IMR-90 (cell line): ENCODE data around the gene SHROOM1. TPM values are rescaled to one million over a fixed set of nuclear protein-coding genes. Genes with fewer than 3 reads are reported as not detected.

Experiments used
- ATAC-seq: fragments of 200-7000 bp; cut with Tn5 transposase; 2 replicates; pipeline ENCODE4 v1.9.1; 2020; ENCODE audit warnings: low read depth, mild to moderate bottlenecking, moderate library complexity
- BruUV-seq: library from RNA; stranded (reverse); fragments of 400-500 nt; replicated peaks from 2 replicates; lab custom pipeline; 2021; lab: Mats Ljungman, UMichigan
- CTCF ChIA-PET: fragments of 300-600 bp; formaldehyde crosslinking; extraction: SDS; loops from one replicate; lab custom pipeline; 2021; ENCODE audit warnings: antibody characterized with exemption; lab: Yijun Ruan, JAX
- POLR2A ChIA-PET: fragments of 300-600 bp; sonication (Branson Sonifier 250); formaldehyde crosslinking; loops from one replicate; lab custom pipeline; 2022; ENCODE audit warnings: antibody characterized with exemption; ENCODE audit not compliant: unreplicated experiment; lab: Charles Lee
- DNase-seq: peaks from one replicate; pipeline ENCODE4 v3.0.0; 2013
- H2AFZ ChIP-seq: replicated peaks from 2 replicates; pipeline ENCODE3; 2013; ENCODE audit warnings: low read length, mild to moderate bottlenecking; ENCODE audit not compliant: poor library complexity
- H2AK5ac ChIP-seq: 2 replicates; pipeline ENCODE4 v1.6.1; 2013; ENCODE audit warnings: low read depth, low read length, inconsistent platforms
- H2AK9ac ChIP-seq: replicated peaks from 2 replicates; pipeline ENCODE3; 2013; ENCODE audit warnings: mild to moderate bottlenecking, low read depth, low read length, moderate library complexity; ENCODE audit not compliant: poor library complexity
- H2BK120ac ChIP-seq: 2 replicates; pipeline ENCODE4 v1.6.1; 2013; ENCODE audit warnings: low read depth, low read length, inconsistent platforms
- H2BK15ac ChIP-seq: 3 replicates; pipeline ENCODE4 v1.6.1; 2013; ENCODE audit warnings: low read depth, low read length, inconsistent platforms
- H2BK20ac ChIP-seq: 2 replicates; pipeline ENCODE4 v1.6.1; 2013; ENCODE audit warnings: low read depth, mild to moderate bottlenecking, inconsistent platforms, low read length, moderate library complexity
- H2BK5ac ChIP-seq: 2 replicates; pipeline ENCODE4 v1.6.1; 2013; ENCODE audit warnings: mild to moderate bottlenecking, low read depth, low read length, inconsistent platforms; ENCODE audit not compliant: poor library complexity, severe bottlenecking
- H3K14ac ChIP-seq: replicated peaks from 2 replicates; pipeline ENCODE4 v1.6.1; 2013; ENCODE audit warnings: low read depth, low read length, inconsistent platforms
- H3K18ac ChIP-seq: 2 replicates; pipeline ENCODE4 v1.6.1; 2013; ENCODE audit warnings: low read depth, low read length, control low read depth
- H3K23ac ChIP-seq: 2 replicates; pipeline ENCODE4 v1.6.1; 2013; ENCODE audit warnings: low read depth, low read length, inconsistent platforms
- H3K27ac ChIP-seq: 2 replicates; pipeline ENCODE4 v1.5.1; 2013; ENCODE audit warnings: mild to moderate bottlenecking, control low read depth, low read length; ENCODE audit not compliant: insufficient read depth
- H3K27me3 ChIP-seq: 2 replicates; pipeline ENCODE4 v1.6.1; 2013; ENCODE audit warnings: low read length; ENCODE audit not compliant: control insufficient read depth, insufficient read depth
- H3K36me3 ChIP-seq: 2 replicates; pipeline ENCODE4 v1.6.1; 2013; ENCODE audit warnings: low read length, mixed read lengths; ENCODE audit not compliant: control insufficient read depth, insufficient read depth
- H3K4ac ChIP-seq: 2 replicates; pipeline ENCODE4 v1.6.1; 2013; ENCODE audit warnings: low read depth, low read length, inconsistent platforms
- H3K4me1 ChIP-seq: 2 replicates; pipeline ENCODE4 v1.6.1; 2013; ENCODE audit warnings: low read length, mixed read lengths; ENCODE audit not compliant: control insufficient read depth, insufficient read depth
- H3K4me2 ChIP-seq: 2 replicates; pipeline ENCODE4 v1.6.1; 2013; ENCODE audit warnings: low read depth, mild to moderate bottlenecking, control low read depth, low read length, moderate library complexity
- H3K4me3 ChIP-seq: 2 replicates; pipeline ENCODE4 v1.5.1; 2013; ENCODE audit warnings: low read depth, mild to moderate bottlenecking, control low read depth, low read length, moderate library complexity; ENCODE audit not compliant: insufficient read depth
- H3K56ac ChIP-seq: 2 replicates; pipeline ENCODE4 v1.6.1; 2013; ENCODE audit warnings: low read length, inconsistent platforms; ENCODE audit not compliant: insufficient read depth; ENCODE audit errors: extremely low read depth
- H3K79me1 ChIP-seq, 2 experiments: 2 replicates each; pipeline ENCODE4 v1.6.1; 2013; ENCODE audit warnings: low read length in 2 of 2, inconsistent platforms in 1 of 2, low read depth in 1 of 2
- H3K9ac ChIP-seq: 2 replicates; pipeline ENCODE4 v1.6.1; 2013; ENCODE audit warnings: low read depth, low read length, control low read depth
- H3K9me1 ChIP-seq: 2 replicates; pipeline ENCODE4 v1.6.1; 2013; ENCODE audit warnings: low read length, inconsistent platforms; ENCODE audit not compliant: insufficient read depth
- H3K9me3 ChIP-seq: 2 replicates; pipeline ENCODE4 v1.6.1; 2013; ENCODE audit warnings: low read length; ENCODE audit not compliant: control insufficient read depth, insufficient read depth
- H4K20me1 ChIP-seq: 2 replicates; pipeline ENCODE4 v1.6.1; 2013; ENCODE audit warnings: low read length, inconsistent platforms; ENCODE audit not compliant: insufficient read depth
- H4K5ac ChIP-seq: 2 replicates; pipeline ENCODE4 v1.6.1; 2013; ENCODE audit warnings: mild to moderate bottlenecking, low read depth, low read length, control low read depth
- H4K8ac ChIP-seq, 2 experiments: 2 replicates each; pipeline ENCODE4 v1.6.1; 2013; ENCODE audit warnings: low read depth in 2 of 2, low read length in 2 of 2, control low read depth in 1 of 2, inconsistent platforms in 1 of 2
- H4K91ac ChIP-seq: 2 replicates; pipeline ENCODE4 v1.6.1; 2013; ENCODE audit warnings: low read depth, low read length, inconsistent platforms; ENCODE audit not compliant: insufficient read depth
- CEBPB ChIP-seq: IDR thresholded peaks from 2 replicates; pipeline ENCODE4 v1.6.1; 2012; ENCODE audit warnings: low read depth, low read length, improper control_type of control experiment
- CTCF ChIP-seq: conservative IDR thresholded peaks from 2 replicates; pipeline ENCODE4 v1.5.1; 2012; ENCODE audit warnings: mild to moderate bottlenecking, low read depth, low read length, improper control_type of control experiment
- ELK1 ChIP-seq: fragments of 150-350 bp; IDR thresholded peaks from 2 replicates; pipeline ENCODE4 v1.6.1; 2016; ENCODE audit warnings: low read depth, mild to moderate bottlenecking, low read length, moderate library complexity, borderline replicate concordance
- FOS ChIP-seq: fragments of 150-350 bp; IDR thresholded peaks from 2 replicates; pipeline ENCODE4 v1.6.1; 2016; ENCODE audit warnings: low read depth, low read length
- MAFK ChIP-seq: IDR thresholded peaks from 2 replicates; pipeline ENCODE4 v1.6.1; 2012; ENCODE audit warnings: low read depth, low read length, improper control_type of control experiment
- MAZ ChIP-seq: IDR thresholded peaks from 2 replicates; pipeline ENCODE4 v1.6.1; 2012; ENCODE audit warnings: low read depth, mild to moderate bottlenecking, low read length, improper control_type of control experiment, moderate library complexity, borderline replicate concordance
- MXI1 ChIP-seq: IDR thresholded peaks from 2 replicates; pipeline ENCODE4 v1.6.1; 2012; ENCODE audit warnings: low read depth, mild to moderate bottlenecking, low read length, moderate library complexity, borderline replicate concordance
- NFE2L2 ChIP-seq: fragments of 150-350 bp; IDR thresholded peaks from 2 replicates; pipeline ENCODE4 v1.6.1; 2016; ENCODE audit warnings: low read depth, mild to moderate bottlenecking, low read length
- POLR2A ChIP-seq: IDR thresholded peaks from 2 replicates; pipeline ENCODE4 v1.6.1; 2012; ENCODE audit warnings: mild to moderate bottlenecking, low read depth, low read length
- RCOR1 ChIP-seq: IDR thresholded peaks from 2 replicates; pipeline ENCODE4 v1.6.1; 2012; ENCODE audit warnings: mild to moderate bottlenecking, low read length, improper control_type of control experiment; ENCODE audit not compliant: insufficient replicate concordance
- RFX5 ChIP-seq: IDR thresholded peaks from 2 replicates; pipeline ENCODE4 v1.8.0; 2012; ENCODE audit warnings: low read depth, mild to moderate bottlenecking, low read length, moderate library complexity
- SMC3 ChIP-seq: fragments of 150-350 bp; IDR thresholded peaks from 2 replicates; pipeline ENCODE4 v1.6.1; 2016; ENCODE audit warnings: low read depth, mild to moderate bottlenecking, antibody characterized with exemption, low read length, moderate library complexity
- USF2 ChIP-seq: fragments of 150-350 bp; IDR thresholded peaks from 2 replicates; pipeline ENCODE4 v1.6.1; 2017; ENCODE audit warnings: mild to moderate bottlenecking, antibody characterized with exemption, low read length, low read depth
- WGBS, 2 experiments: methylation state at CpG; one replicate each; pipeline versions ENCODE4 v1.1.5 to v1.1.7; 2013; ENCODE audit warnings: missing lambda C conversion rate in 2 of 2; ENCODE audit not compliant: insufficient read length in 1 of 2; ENCODE audit errors: extremely low coverage in 2 of 2; 5-methylcytosine and 5-hydroxymethylcytosine counted together
- dilution Hi-C: fragments of 300-500 bp; cut with HindIII; formaldehyde crosslinking; loops from one replicate; pipeline ENCODE4 v1.14.3; 2018; ENCODE audit warnings: low sequenced_read_pairs; ENCODE audit not compliant: unreplicated experiment
- in situ Hi-C: fragments of 300-500 bp; cut with MboI; formaldehyde crosslinking; loops from 3 replicates; pipeline ENCODE4 v1.14.3; 2019; ENCODE audit warnings: low sequenced_read_pairs, inconsistent platforms, mixed read lengths
- intact Hi-C: fragments of 100-400 bp; cut with micrococcal nuclease; formaldehyde crosslinking; loops from 2 replicates; pipeline ENCODE4 v1.10.0; 2022
- polyA plus RNA-seq, 3 experiments: library from polyadenylated mRNA; depleted of rRNA; stranded (reverse); fragments of >200 nt; gene quantifications; 2 replicates each; pipeline ENCODE4 v1.2.3, GENCODE V29; 2012; ENCODE audit warnings: low replicate concordance in 1 of 3
- total RNA-seq: library from RNA; depleted of rRNA; stranded (reverse); fragments of >200 nt; gene quantifications from 2 replicates; pipeline ENCODE4 v1.2.3, GENCODE V29; 2012

The SHROOM1 gene
- total and polyA plus RNA-seq, 2 of the 4 experiments (the other 2 are of a cell fraction) = 1.4 to 6.3 TPM

GRCh38 chr5:132840896-132841295 lies 10.4 kb upstream of the SHROOM1 start:
- peak overlapping the region; percentile 39; the same call in 1 of the 2 replicates for H3K23ac ChIP-seq
- peaks cover 7% of the 10 kb centered on the region for H3K9me1 ChIP-seq
- 0 out of 2 replicates have a peak overlapping the region, but pooled peaks have one; percentile 83 for H2BK20ac ChIP-seq
- in situ Hi-C loops (no loop called here), intact Hi-C loops (no loop called here), dilution Hi-C loops (no loop called here)
- H3K27ac ChIP-seq = no peak overlapping the region
- no peak overlapping the region for H3K4me2 ChIP-seq
- peak overlapping the region; percentile 92 for H2BK120ac ChIP-seq
- H2BK5ac ChIP-seq = no peak overlapping the region
- no peaks in the 10 kb centered on the region for H4K20me1 ChIP-seq
- no peak overlapping the region for H3K56ac ChIP-seq
- H3K4me3 ChIP-seq = no peak overlapping the region
- DNase-seq = no peak
- ChIA-PET CTCF (no interaction called here), POLR2A (no interaction called here)
- no CpG with 5 or more reads among the region's 1 CpG for WGBS, 2 experiments
- H4K8ac ChIP-seq = peak overlapping the region; percentile 46 to 89; a peak in 3 of 4 replicates
- BruUV-seq = no TSS peak
- TF ChIP-seq CTCF (no peak), NFE2L2 (no peak), ELK1 (no peak), MAZ (no peak), POLR2A (no peak), RFX5 (no peak), SMC3 (no peak), MXI1 (no peak), RCOR1 (no peak), FOS (no peak), CEBPB (no peak), USF2 (no peak), MAFK (no peak)
- peak overlapping the region; percentile 50; the same call in 1 of the 2 replicates for H4K5ac ChIP-seq
- no peaks in the 10 kb centered on the region for H3K27me3 ChIP-seq
- no peaks in the 10 kb centered on the region for H3K9me3 ChIP-seq
- H3K18ac ChIP-seq = peak overlapping the region; percentile 12; the same call in 1 of the 2 replicates
- 0 out of 2 replicates have a peak overlapping the region, but pooled peaks have one; percentile 37 for H2AK5ac ChIP-seq
- no peak for ATAC-seq
- H3K9ac ChIP-seq = no peak overlapping the region
- H2AK9ac ChIP-seq = peak overlapping the region; percentile 49
- no peaks in the 10 kb centered on the region for H3K79me1 ChIP-seq
- H2AFZ ChIP-seq = no peak overlapping the region
- peaks cover 19% of the 10 kb centered on the region for H3K4me1 ChIP-seq
- H3K36me3 ChIP-seq = no peaks in the 10 kb centered on the region
- H3K4ac ChIP-seq = peak overlapping the region; percentile 90; the same call in 1 of the 2 replicates
- H2BK15ac ChIP-seq = 0 out of 3 replicates have a peak overlapping the region, but pooled peaks have one; percentile 86
- peak overlapping the region; percentile 86 for H3K14ac ChIP-seq
- H4K91ac ChIP-seq = no peak overlapping the region; the same call in 1 of the 2 replicates
